Measurements from ENCODE around the gene MMAA.
A peak's percentile ranks its signal among the peaks of the same experiment; 100 is the strongest.
"Not testable (repeated sequence)": the region's sequence is repeated elsewhere in the genome, so short reads cannot be mapped to it uniquely, and the experiment has no call there.

MMAA gene

DNA sequence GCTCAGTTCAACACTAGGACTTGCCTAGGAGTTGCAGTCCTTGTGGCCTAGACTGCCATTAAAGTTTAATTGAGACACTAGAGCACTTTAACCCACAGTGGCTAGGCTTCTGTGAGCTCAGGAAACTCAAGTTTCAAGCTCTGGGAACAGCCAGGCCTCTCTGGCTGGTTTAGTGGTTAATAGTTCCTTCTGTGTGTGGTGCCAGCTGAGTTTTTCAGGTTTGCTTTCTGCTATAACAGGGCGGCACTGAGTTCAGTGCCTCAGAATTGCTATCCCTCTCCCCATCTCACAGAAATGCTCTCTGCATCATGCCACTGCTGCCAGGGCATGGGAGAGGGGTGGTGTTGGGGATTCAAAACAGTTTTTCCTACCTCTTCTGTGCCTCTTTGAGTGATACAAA is 15.9 kb downstream of the MMAA start:
- DNase-seq (ENCODE audit: low read depth), result no peak

DNA sequence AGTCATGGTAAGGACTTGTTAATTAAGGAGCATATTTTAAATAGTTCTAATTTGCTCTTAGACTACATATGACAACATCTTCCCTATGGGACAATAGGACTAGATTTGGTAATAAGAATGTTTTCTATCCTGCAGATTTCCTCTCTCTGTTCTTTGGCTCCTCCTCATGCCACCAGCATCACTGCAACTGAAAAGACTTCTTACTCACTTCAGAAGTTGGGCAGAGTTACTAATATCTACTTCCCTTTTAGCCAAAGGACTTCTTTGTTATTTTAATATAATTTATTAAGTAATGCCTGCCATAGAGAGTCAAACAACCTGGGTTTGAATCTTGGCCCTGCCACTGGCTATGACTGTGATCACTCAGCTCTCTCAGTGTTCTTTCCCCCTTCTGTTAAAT is 16.4 kb downstream of the MMAA start:
- DNase-seq (ENCODE audit: low read depth), result no peak

DNA sequence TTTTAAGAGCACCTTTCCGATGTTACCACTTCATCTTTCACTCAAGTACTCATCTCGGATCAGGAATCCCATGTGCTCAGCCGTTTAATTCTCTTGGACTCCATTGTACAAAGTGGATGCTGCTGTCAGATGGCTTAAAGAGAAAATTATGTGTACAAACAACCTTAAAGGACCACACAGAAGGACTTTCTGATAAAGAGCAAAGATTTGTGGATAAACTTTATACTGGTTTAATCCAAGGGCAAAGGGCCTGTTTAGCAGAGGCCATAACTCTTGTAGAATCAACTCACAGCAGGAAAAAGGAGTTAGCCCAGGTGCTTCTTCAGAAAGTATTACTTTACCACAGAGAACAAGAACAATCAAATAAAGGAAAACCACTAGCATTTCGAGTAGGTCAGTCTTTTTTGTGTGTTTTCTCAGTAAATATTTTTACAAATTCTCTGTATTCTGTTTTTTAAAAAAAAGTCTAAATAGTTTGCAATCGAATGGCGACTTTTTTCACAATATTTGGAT is 20.1 kb downstream of the MMAA start:
- DNase-seq (ENCODE audit: low read depth), result no peak

GRCh38 chr4:145640236-145640635 is 21.1 kb downstream of the MMAA start:
- peak; percentile 72 for DNase-seq (ENCODE audit: low read depth)

DNA sequence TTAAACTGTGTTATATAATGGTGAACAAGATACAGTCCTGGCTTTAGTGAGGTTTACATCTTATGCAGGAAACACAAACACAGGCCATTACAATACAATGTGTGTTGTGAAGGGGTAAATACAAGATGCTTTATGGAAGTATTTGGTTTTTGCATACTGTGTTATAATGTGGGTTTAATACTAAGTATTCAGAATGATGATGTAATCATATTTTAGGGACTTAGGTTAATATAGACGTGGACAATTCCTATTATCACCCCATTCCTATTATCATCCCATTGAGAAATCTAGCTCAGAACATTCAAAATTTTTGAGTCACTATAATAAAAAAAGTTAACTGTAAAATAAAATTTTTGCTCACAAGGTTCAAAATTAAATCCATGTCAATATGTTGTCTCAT is 24.1 kb downstream of the MMAA start:
- DNase-seq (ENCODE audit: low read depth), result no peak

DNA sequence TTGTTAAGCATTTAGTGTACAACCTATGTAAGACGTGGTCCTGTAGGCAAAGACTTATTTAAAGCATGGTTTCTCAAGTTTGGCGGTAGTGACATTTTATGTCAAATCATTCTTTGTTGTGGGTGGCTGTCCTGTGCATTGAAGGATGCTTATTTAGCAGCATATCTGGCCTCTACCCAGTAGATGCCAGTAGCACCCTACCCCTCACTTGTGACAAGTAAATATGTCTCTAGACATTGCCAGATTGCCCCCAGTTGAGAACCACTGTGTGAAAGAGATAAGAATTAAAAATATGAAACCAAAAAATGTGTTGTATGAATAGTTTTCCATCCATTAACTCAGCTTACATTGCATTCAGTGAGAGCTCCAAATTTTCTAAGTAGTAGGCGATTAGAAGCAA is 25.5 kb downstream of the MMAA start:
- DNase-seq (ENCODE audit: low read depth), result no peak

DNA sequence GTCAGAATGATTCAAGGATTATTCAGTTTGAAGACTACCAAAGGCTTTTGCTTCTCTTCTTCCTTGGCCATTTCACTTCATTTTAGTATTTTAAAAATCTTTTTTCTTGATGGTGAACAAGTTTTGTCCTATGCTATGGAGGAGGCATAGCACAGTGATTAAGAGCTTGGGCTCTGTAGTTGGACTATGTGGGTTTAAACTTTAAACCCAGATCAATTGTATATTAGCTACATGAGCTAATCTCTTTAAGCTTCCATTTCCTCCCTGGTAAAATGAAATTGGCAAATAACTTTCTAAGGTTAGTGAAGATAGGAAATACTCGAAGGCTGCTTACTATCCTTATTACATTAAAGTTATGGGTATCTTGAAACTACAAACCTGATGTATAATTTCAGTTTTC is 37.0 kb downstream of the MMAA start:
- no peak for DNase-seq (ENCODE audit: low read depth)

DNA sequence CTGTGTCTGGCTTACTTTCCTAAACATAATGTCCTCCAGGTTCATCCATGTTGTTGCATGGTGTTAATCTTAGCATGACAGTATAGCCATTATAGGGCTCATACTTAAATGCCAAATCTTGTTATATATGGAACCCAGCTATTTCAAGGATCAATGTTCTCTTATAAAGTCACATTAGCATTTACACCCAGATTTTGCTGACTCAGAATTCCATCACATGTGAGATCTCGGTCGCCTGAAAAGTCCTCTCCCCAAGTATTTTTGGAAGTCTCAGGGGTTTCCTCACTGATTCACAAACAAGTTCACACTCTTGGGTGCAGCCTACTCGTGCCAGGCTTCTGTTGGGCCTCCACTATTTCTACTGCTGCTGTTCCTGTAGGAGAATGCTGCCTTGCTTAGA is 40.9 kb downstream of the MMAA start:
- DNase-seq (ENCODE audit: low read depth), result no peak

GRCh38 chr4:145663194-145663593 is 44.0 kb downstream of the MMAA start:
- DNase-seq (ENCODE audit: low read depth), result no peak

GRCh38 chr4:145665773-145666172 is 46.6 kb downstream of the MMAA start:
- no peak for DNase-seq (ENCODE audit: low read depth)

DNA sequence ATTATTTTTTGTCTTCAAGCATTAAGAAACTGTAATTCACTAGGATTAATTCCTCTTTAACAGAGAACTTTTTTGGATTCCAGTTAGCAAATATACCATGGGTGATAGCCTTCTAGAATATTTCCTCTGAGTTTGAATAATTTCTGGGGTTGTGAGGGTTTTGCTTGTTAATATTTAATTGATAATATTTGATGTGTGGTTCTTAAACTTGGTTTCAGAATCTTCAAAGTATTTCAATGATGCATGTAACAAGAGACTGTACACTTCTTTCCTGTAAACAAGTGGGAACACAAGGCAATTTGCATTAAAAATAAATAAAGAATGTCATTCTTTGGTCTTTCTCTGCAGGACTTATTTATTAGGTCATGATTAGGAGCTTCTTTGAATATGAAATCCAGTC is 51.2 kb downstream of the MMAA start:
- DNase-seq (ENCODE audit: low read depth), result no peak

GRCh38 chr4:145679520-145679919 is 60.3 kb downstream of the MMAA start:
- peak; percentile 80 for DNase-seq (ENCODE audit: low read depth)

GRCh38 chr4:145679991-145680455 is 60.8 kb downstream of the MMAA start, which contains the start of gene C4orf51:
Gene C4orf51, plus strand, starts transcription at chr4:145680146. Its CDS starts 58 bp downstream, at chr4:145680204.
- peak; percentile 93 for DNase-seq (ENCODE audit: low read depth)

- peak; percentile 21 for DNase-seq (ENCODE audit: low read depth)
Observed at GRCh38 chr4:145680902-145681301, 61.7 kb downstream of the MMAA start.

GRCh38 chr4:145681518-145681917 is 62.3 kb downstream of the MMAA start:
- DNase-seq (ENCODE audit: low read depth), result peak; percentile 3

DNA sequence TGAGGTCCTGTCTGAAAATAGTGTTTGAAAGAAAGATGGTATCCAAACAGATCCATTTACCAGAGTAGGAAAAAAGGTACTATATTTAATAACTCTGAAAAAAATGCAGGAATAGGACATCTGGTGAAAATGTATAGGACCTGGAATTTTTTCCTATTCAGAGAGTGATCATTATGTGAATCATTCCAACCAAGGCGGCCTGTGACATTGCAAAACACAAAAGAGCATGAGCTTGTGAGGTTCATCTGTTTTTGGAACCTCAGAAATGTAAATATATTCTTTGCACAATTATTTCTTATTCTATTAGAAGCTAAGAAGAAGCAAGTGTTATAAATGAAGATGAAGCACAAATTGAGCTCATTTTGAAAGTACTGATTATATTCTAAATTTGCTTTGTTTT is 62.8 kb downstream of the MMAA start:
- DNase-seq (ENCODE audit: low read depth), result peak; percentile 20

- no peak for DNase-seq (ENCODE audit: low read depth)
Observed at GRCh38 chr4:145686991-145687390, 67.8 kb downstream of the MMAA start.

- no peak for DNase-seq (ENCODE audit: low read depth)
Observed at GRCh38 chr4:145690610-145691009, 71.4 kb downstream of the MMAA start.

DNA sequence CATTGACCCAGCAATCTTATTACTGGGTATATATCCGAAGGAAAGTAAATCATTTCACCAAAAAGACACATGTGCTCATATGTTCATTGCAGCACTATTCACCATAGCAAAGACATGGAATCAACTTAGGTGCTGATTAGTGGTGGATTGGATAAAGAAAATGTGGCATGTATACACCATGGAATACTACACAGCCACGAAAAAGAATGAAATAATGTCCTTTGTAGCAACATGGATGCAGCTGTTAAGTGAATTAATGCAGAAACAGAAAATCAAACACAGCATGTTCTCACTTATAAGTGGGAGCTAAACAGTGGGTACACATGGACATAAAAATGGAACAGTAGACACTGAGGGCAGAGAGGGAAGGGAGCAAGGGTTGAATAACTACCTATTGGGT is 72.2 kb downstream of the MMAA start:
- DNase-seq (ENCODE audit: low read depth), result not testable (repeated sequence)

DNA sequence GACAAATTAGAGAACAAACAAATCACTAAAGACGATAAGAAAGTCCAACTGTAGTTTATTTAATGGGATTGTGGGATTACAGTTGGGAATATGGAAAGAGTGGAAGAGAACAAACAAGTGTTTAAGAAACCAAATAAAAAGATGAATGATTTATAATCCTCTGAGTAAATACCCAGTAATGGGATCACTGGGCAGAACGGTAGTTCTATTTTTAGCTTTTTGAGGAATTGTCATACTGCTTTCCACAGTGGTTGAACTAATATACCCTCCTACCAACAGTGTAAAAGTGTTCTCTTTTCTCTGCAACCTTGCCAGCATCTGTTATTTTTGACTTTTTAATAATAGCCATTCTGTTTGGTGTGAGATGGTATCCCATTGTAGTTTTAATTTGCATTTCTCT is 75.7 kb downstream of the MMAA start:
- no peak for DNase-seq (ENCODE audit: low read depth)

- no peak for DNase-seq (ENCODE audit: low read depth)
Observed at GRCh38 chr4:145697332-145697731, 78.1 kb downstream of the MMAA start.

DNA sequence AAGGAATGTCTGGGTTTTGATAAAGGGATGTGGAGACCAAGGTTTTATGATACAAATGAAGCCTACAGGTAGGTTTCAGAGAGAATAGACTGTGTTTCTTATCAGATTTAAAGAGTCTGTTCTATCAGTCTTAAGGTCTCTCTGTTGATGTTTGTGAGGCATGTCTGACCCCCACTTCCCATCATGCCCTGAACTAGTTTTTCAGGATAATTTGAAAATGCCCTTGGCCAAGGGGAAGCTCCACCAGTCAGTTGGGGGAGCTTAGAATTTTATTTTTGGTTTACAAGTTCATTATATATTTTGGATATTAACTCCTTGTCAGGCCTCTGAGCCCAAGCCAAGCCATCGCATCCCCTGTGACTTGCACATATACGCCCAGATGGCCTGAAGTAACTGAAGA is 79.3 kb downstream of the MMAA start:
- no peak for DNase-seq (ENCODE audit: low read depth)

- DNase-seq (ENCODE audit: low read depth), result no peak
Observed at GRCh38 chr4:145703850-145704497, 84.8 kb downstream of the MMAA start.

GRCh38 chr4:145709336-145709735 is 90.2 kb downstream of the MMAA start:
- DNase-seq (ENCODE audit: low read depth), result no peak
